ENCODE results near the gene RBM20.

RBM20 gene

DNA sequence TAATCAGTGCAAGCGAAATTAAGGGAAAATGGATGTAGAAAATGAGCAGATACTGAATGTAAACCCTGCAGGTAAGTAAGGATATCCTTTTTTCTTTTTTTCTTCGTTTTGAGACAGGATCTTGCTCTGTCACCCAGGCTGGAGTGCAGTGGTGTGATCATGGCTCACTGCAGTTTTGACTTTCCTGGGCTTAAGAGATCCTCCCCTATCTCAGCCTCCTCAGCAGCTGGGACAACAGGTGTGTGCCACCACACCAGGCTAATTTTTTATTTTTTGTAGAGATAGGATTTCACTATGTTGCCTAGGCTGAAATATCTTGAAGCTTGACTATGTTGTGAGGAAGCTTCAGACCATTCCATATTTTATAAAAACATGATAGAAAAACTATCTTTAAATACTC is 231.9 kb downstream of the RBM20 start:
- DNase-seq (ENCODE audit: extremely low read depth, low read depth), result no peak
- H3K4me3 ChIP-seq (replicated peaks; ENCODE audit: low read depth, low read length), result no peak overlapping the region
- TF ChIP-seq, protein P1, sequence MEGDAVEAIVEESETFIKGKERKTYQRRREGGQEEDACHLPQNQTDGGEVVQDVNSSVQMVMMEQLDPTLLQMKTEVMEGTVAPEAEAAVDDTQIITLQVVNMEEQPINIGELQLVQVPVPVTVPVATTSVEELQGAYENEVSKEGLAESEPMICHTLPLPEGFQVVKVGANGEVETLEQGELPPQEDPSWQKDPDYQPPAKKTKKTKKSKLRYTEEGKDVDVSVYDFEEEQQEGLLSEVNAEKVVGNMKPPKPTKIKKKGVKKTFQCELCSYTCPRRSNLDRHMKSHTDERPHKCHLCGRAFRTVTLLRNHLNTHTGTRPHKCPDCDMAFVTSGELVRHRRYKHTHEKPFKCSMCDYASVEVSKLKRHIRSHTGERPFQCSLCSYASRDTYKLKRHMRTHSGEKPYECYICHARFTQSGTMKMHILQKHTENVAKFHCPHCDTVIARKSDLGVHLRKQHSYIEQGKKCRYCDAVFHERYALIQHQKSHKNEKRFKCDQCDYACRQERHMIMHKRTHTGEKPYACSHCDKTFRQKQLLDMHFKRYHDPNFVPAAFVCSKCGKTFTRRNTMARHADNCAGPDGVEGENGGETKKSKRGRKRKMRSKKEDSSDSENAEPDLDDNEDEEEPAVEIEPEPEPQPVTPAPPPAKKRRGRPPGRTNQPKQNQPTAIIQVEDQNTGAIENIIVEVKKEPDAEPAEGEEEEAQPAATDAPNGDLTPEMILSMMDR (IDR thresholded peaks at IDR 0.05; ENCODE audit: low read depth, low read length, missing control alignments), result no peak

DNA sequence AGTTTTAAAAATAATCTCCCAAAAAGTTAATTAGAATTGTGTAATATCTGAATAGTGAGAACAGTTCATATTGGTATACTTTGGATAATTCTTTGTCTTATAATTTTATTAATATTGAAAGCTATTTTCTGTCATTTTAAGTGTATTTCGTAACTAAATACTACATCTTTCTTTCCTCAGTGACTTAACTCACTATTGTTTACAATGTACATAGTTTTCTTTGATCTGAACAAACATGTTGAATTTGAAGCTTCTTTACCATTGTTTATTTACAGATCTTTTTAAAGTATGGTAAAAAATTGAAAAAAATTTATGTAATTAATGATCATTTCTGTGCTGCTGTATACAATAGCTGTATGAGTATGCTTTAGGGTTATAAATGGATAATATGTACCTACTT is 232.7 kb downstream of the RBM20 start:
- TF ChIP-seq, protein P1 (IDR thresholded peaks at IDR 0.05; ENCODE audit: low read depth, low read length, missing control alignments), result no peak
- H3K4me3 ChIP-seq (replicated peaks; ENCODE audit: low read depth, low read length), result no peak overlapping the region
- DNase-seq (ENCODE audit: extremely low read depth, low read depth), result no peak

DNA sequence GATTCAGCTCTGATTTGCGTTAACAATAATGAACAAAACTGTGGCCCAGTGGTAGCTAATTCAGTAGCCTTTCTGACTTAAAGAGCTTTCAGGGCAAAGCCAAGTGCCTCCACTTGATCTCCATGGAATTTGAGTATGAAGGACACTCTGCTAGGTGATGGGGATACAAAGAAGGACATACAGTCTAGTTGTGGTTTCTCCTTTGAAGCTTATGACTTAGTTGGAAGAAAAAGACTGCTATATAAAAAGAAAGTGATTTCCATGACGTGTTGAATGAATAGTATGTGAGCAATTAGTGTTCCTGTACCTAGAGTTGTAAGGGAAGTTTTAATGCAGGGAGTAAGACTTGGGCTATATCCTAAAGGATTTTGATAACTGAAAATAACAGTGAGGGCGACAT is 235.9 kb downstream of the RBM20 start:
- no peak overlapping the region for H3K4me3 ChIP-seq (replicated peaks; ENCODE audit: low read depth, low read length)
- no peak for DNase-seq (ENCODE audit: extremely low read depth, low read depth)
- TF ChIP-seq, protein P1 (IDR thresholded peaks at IDR 0.05; ENCODE audit: low read depth, low read length, missing control alignments), result no peak

DNA sequence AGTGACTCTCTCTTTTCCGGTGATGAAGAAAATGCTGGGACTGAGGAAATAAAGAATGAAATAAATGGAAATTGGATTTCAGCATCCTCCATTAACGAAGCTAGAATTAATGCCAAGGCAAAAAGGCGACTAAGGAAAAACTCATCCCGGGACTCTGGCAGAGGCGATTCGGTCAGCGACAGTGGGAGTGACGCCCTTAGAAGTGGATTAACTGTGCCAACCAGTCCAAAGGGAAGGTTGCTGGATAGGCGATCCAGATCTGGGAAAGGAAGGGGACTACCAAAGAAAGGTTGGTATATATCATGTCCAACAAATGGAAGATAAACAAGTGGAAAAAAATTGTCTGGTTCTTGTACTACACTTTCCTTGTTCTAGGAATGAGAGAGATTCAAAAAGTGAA is 237.1 kb downstream of the RBM20 start:
- DNase-seq (ENCODE audit: extremely low read depth, low read depth), result no peak
- H3K4me3 ChIP-seq (replicated peaks; ENCODE audit: low read depth, low read length), result no peak overlapping the region
- TF ChIP-seq, protein P1 (IDR thresholded peaks at IDR 0.05; ENCODE audit: low read depth, low read length, missing control alignments), result no peak

DNA sequence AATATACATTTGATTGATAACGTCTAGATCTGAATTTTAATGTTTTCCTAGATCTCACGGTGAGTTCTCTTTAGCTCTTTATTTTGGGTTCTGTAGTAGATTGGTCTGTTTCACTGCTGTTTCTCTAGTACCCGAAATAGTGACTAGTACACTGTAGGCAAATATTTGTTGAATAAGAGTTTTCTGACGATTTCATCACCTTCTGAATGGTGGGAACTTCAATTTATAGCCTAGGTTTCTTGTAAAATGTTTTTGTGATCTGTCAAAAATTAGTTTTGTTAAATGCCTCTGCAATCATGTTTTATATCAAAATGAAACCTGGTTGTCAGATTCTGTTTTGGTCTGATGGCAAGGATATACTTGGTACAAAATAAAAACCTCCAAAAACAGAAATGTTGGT is 237.8 kb downstream of the RBM20 start:
- TF ChIP-seq, protein P1 (IDR thresholded peaks at IDR 0.05; ENCODE audit: low read depth, low read length, missing control alignments), result no peak
- DNase-seq (ENCODE audit: extremely low read depth, low read depth), result no peak
- H3K4me3 ChIP-seq (replicated peaks; ENCODE audit: low read depth, low read length), result no peak overlapping the region

DNA sequence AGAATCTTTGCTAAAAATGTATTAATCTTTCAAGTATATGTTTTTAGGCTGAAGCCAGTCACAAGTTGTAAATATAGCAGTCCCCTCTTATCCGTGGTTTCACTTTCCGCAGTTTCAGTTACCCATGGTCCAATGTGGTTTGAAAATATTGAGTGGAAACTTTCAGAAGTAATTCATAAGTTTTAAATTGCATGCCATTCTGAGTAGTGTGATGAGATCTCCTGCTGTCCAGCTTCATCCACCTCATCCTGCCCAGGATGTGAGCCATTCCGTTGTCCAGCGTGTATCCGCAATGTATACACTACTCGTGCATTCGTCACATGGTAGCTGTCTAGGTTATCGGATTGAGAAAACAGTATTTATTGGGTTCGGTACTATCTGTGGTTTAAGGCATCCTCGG is 239.8 kb downstream of the RBM20 start:
- TF ChIP-seq, protein P1 (IDR thresholded peaks at IDR 0.05; ENCODE audit: low read depth, low read length, missing control alignments), result no peak
- no peak for DNase-seq (ENCODE audit: extremely low read depth, low read depth)
- no peak overlapping the region for H3K4me3 ChIP-seq (replicated peaks; ENCODE audit: low read depth, low read length)

DNA sequence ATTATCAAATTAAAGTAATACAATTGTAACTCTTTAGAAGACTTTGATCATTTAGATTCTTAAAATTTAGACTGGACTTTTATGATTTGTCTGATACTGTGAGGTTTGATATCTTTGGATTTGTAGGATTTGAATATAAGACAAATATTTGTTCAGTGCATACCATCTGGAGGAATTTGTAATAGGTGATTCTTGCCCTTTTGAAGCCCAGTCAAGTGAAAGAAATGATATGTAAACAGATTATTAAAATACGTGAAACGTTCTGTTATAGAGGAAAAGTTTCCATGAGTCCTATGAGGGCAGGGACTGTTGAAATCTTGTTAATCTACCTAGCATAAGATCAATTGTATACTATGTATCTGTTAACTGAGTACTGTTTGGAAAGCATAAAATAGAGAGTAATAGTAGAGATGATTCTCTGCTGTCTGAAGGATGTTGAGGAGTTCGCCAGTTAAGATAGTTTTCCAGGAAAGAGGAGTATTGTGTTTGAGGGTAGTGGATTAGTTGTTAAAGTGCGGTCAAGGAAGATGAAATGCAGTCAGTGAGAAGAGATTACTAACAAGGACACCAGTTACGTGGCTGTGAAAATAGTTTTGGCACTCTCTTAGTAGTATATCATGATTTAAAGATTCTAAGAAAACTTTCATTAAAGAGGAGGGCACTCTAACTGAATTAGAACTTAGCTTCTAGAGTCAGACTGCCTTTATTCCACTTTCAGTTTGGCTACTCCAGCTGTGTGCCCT is 242.0 kb downstream of the RBM20 start:
- no peak overlapping the region for H3K4me3 ChIP-seq (replicated peaks; ENCODE audit: low read depth, low read length)
- DNase-seq (ENCODE audit: extremely low read depth, low read depth), result no peak
- TF ChIP-seq, protein P1 (IDR thresholded peaks at IDR 0.05; ENCODE audit: low read depth, low read length, missing control alignments), result no peak
